ENCODE measurements around the gene CBR1. TPM values are rescaled to one million over a fixed set of nuclear protein-coding genes. Genes with fewer than 3 reads are reported as not detected.

Gene CBR1
- total and polyA plus RNA-seq, 2 of the 13 experiments (the other 11 are each of a cell fraction or from before 2014, with no cell fraction given): 33.7 to 38.7 TPM

DNA sequence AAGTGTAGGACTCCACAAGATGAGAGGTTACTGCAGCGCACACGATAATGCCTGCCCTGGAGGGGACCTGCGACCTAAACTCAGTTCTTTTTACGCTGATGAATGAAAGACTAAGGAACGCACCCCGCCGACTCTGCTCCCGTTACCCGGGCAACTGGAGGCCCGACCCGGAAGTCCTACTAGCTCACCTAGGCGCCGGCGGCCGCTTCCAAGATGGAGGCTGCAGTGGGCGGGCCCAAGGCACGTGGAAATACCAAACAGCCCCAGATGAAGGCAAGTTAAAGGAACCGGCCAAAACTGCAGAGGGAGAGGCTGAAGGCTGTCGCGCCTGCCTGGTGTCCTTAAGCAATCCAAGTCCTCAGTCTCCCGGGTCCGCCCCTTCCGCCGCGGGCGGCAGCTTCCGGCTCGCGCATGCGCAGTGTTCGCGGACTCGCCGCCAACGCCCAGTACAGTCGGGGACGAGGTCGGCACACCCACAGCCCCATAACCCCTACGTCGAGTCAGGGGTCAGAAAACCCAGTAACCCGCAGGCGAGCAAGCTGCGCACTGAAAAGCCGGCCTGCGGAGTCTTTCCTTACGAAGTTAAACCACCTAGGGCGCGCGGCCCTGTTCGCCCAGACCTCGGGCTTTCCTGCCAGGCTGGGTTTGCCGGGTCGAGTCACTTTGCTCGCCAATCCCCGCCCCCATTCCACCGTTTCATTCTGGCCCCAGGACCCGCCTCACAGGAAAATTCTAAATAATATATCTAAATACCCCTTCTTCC lies 9.5 kb upstream of the CBR1 start, which contains the start of gene SETD4 (continued):
- TF ChIP-seq, protein P1, sequence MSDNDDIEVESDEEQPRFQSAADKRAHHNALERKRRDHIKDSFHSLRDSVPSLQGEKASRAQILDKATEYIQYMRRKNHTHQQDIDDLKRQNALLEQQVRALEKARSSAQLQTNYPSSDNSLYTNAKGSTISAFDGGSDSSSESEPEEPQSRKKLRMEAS (IDR thresholded peaks at IDR 0.05): peak; percentile 51
- TF ChIP-seq SIN3B (IDR thresholded peaks at IDR 0.05; ENCODE audit: low read length) (peak; percentile 41; the same call in 1 of the 2 replicates), ZNF558 (CRISPR knock-in tag; IDR thresholded peaks at IDR 0.05; ENCODE audit: borderline replicate concordance) (peak; percentile 51; the same call in 1 of the 2 replicates), RNF2 (conservative IDR thresholded peaks at IDR 0.05; ENCODE audit: low read depth) (peak; percentile 43; the same call in 1 of the 2 replicates), ZNF674 (CRISPR knock-in tag; IDR thresholded peaks at IDR 0.05; ENCODE audit: low read depth) (no peak), MXD4 (CRISPR knock-in tag; IDR thresholded peaks at IDR 0.05) (peak; percentile 59), ZNF354B (CRISPR knock-in tag; IDR thresholded peaks at IDR 0.05) (peak; percentile 79; the same call in 1 of the 2 replicates), KLF13 (CRISPR knock-in tag; IDR thresholded peaks at IDR 0.05) (no peak), ZFP90 (CRISPR knock-in tag; IDR thresholded peaks at IDR 0.05; ENCODE audit: borderline replicate concordance) (peak; percentile 80), SNAI1 (CRISPR knock-in tag; IDR thresholded peaks at IDR 0.05; ENCODE audit: borderline replicate concordance) (0 out of 2 replicates have a peak, but pooled peaks have one; percentile 76), ZBTB2 (CRISPR knock-in tag; IDR thresholded peaks at IDR 0.05; ENCODE audit: low read depth) (no peak), SOX13 (IDR thresholded peaks at IDR 0.05) (no peak), SOX13 (CRISPR knock-in tag; conservative IDR thresholded peaks at IDR 0.05 in 1 of 2, IDR thresholded peaks at IDR 0.05 in 1 of 2) (peak in 1 of 2 experiments; percentile 32; a peak in 2 of 4 replicates), KDM5B (CRISPR knock-in tag; IDR thresholded peaks at IDR 0.05; ENCODE audit: borderline replicate concordance) (peak; percentile 71; the same call in 1 of the 2 replicates), HOXA9 (CRISPR knock-in tag; IDR thresholded peaks at IDR 0.05; ENCODE audit: borderline replicate concordance) (no peak), ZNF652 (CRISPR knock-in tag; IDR thresholded peaks at IDR 0.05; ENCODE audit: borderline replicate concordance, low read depth) (no peak)
- TF ChIP-seq, protein P2, sequence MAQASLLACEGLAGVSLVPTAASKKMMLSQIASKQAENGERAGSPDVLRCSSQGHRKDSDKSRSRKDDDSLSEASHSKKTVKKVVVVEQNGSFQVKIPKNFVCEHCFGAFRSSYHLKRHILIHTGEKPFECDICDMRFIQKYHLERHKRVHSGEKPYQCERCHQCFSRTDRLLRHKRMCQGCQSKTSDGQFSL (CRISPR knock-in tag; IDR thresholded peaks at IDR 0.05): 0 out of 2 replicates have a peak, but pooled peaks have one; percentile 4
- TF ChIP-seq, protein P3, sequence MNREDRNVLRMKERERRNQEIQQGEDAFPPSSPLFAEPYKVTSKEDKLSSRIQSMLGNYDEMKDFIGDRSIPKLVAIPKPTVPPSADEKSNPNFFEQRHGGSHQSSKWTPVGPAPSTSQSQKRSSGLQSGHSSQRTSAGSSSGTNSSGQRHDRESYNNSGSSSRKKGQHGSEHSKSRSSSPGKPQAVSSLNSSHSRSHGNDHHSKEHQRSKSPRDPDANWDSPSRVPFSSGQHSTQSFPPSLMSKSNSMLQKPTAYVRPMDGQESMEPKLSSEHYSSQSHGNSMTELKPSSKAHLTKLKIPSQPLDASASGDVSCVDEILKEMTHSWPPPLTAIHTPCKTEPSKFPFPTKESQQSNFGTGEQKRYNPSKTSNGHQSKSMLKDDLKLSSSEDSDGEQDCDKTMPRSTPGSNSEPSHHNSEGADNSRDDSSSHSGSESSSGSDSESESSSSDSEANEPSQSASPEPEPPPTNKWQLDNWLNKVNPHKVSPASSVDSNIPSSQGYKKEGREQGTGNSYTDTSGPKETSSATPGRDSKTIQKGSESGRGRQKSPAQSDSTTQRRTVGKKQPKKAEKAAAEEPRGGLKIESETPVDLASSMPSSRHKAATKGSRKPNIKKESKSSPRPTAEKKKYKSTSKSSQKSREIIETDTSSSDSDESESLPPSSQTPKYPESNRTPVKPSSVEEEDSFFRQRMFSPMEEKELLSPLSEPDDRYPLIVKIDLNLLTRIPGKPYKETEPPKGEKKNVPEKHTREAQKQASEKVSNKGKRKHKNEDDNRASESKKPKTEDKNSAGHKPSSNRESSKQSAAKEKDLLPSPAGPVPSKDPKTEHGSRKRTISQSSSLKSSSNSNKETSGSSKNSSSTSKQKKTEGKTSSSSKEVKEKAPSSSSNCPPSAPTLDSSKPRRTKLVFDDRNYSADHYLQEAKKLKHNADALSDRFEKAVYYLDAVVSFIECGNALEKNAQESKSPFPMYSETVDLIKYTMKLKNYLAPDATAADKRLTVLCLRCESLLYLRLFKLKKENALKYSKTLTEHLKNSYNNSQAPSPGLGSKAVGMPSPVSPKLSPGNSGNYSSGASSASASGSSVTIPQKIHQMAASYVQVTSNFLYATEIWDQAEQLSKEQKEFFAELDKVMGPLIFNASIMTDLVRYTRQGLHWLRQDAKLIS (CRISPR knock-in tag; IDR thresholded peaks at IDR 0.05): no peak
- TF ChIP-seq, protein P4, sequence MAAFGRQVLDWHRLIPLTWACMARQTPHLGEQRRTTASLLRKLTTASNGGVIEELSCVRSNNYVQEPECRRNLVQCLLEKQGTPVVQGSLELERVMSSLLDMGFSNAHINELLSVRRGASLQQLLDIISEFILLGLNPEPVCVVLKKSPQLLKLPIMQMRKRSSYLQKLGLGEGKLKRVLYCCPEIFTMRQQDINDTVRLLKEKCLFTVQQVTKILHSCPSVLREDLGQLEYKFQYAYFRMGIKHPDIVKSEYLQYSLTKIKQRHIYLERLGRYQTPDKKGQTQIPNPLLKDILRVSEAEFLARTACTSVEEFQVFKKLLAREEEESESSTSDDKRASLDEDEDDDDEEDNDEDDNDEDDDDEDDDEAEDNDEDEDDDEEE (CRISPR knock-in tag; IDR thresholded peaks at IDR 0.05): 0 out of 2 replicates have a peak, but pooled peaks have one; percentile 21
